Panc1 (cell line): ENCODE measurements around the gene ENHO.

Experiments used
- POLR2AphosphoS5 ChIP-seq: IDR thresholded peaks from 2 replicates; pipeline ENCODE4 v1.6.1; 2012; ENCODE audit warnings: mild to moderate bottlenecking, low read depth, low read length, moderate library complexity
- SIN3A ChIP-seq: IDR thresholded peaks from 2 replicates; pipeline ENCODE4 v1.6.1; 2012; ENCODE audit warnings: low read depth, mild to moderate bottlenecking, low read length, moderate library complexity, borderline replicate concordance; ENCODE audit not compliant: insufficient read depth
- TF ChIP-seq, protein P1 (sequence below): fragments of 450-650 bp; IDR thresholded peaks from 2 replicates; pipeline ENCODE4 v1.5.1; 2017; ENCODE audit warnings: mild to moderate bottlenecking

DNA sequence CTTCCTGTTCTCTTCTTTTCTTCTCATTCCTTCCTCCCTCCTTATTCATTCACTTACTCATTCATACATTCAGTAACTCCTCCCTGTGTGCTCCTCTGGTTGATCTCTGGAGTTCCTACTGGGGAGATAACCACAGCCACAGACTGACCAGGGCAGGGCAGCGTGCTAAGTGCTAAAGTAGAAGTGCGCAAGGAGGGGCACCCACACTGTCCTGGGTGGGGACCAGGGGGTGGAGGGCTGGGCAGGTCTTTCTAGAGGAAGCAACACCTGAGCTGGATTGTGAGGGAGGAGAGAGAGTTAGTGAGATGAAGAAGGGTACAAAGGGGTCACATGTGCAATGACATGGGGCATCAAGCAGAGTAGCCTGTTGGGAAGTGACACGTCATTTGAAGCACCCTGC is 13.8 kb downstream of the ENHO start:
- TF ChIP-seq, protein P1, sequence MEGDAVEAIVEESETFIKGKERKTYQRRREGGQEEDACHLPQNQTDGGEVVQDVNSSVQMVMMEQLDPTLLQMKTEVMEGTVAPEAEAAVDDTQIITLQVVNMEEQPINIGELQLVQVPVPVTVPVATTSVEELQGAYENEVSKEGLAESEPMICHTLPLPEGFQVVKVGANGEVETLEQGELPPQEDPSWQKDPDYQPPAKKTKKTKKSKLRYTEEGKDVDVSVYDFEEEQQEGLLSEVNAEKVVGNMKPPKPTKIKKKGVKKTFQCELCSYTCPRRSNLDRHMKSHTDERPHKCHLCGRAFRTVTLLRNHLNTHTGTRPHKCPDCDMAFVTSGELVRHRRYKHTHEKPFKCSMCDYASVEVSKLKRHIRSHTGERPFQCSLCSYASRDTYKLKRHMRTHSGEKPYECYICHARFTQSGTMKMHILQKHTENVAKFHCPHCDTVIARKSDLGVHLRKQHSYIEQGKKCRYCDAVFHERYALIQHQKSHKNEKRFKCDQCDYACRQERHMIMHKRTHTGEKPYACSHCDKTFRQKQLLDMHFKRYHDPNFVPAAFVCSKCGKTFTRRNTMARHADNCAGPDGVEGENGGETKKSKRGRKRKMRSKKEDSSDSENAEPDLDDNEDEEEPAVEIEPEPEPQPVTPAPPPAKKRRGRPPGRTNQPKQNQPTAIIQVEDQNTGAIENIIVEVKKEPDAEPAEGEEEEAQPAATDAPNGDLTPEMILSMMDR = no peak
- TF ChIP-seq POLR2AphosphoS5 (no peak), SIN3A (no peak)
